Keratinocyte (primary cell): ENCODE results near the gene TRIM28.

ENCODE experiments used
- CTCF ChIP-seq, 3 experiments: IDR thresholded peaks in 1 of 3; conservative IDR thresholded peaks in 1 of 3; optimal IDR thresholded peaks in 1 of 3; 2 replicates in 2 of 3; 3 replicates in 1 of 3; pipeline versions ENCODE3 to v1.5.1; 2011; ENCODE audit warnings: low read length in 3 of 3, mild to moderate bottlenecking in 3 of 3, moderate library complexity in 2 of 3, control low read depth in 1 of 3, inconsistent platforms in 1 of 3; ENCODE audit not compliant: insufficient read depth in 2 of 3; ENCODE audit errors: extremely low read depth in 1 of 3
- EZH2 ChIP-seq: IDR thresholded peaks from one replicate; pipeline ENCODE4 v1.6.1; 2012; ENCODE audit warnings: inconsistent platforms, mild to moderate bottlenecking, low read length, moderate library complexity

GRCh38 chr19:58499021-58499927 lies 44.6 kb upstream of the TRIM28 start:
- TF ChIP-seq CTCF (optimal IDR thresholded peaks at IDR 0.05 in 1 of 3, IDR thresholded peaks at IDR 0.05 in 1 of 3, conservative IDR thresholded peaks at IDR 0.05 in 1 of 3; ENCODE audit: extremely low read depth in 1 of 3, insufficient read depth in 2 of 3, low read length in 3 of 3) (peak in 2 of 3 experiments; percentile 12 to 36), EZH2 (no peak)
